SU-DHL-6 (cell line): ENCODE measurements around the gene CCDC18.

Source experiments
- EZH2phosphoT487 ChIP-seq: fragments of 200-600 bp; sonication (generic), shearing (Covaris generic); conservative IDR thresholded peaks from 2 replicates; pipeline ENCODE4 v1.6.1; 2018; ENCODE audit warnings: mild to moderate bottlenecking, antibody characterized with exemption, low read length, moderate library complexity, mixed read lengths
- TF ChIP-seq, protein P1 (sequence below): fragments of 200-600 bp; sonication (generic); IDR thresholded peaks from one replicate; pipeline ENCODE4 v1.5.1; 2017; ENCODE audit warnings: antibody characterized with exemption, mild to moderate bottlenecking, low read length, moderate library complexity; ENCODE audit not compliant: insufficient read depth, poor library complexity, severe bottlenecking

DNA sequence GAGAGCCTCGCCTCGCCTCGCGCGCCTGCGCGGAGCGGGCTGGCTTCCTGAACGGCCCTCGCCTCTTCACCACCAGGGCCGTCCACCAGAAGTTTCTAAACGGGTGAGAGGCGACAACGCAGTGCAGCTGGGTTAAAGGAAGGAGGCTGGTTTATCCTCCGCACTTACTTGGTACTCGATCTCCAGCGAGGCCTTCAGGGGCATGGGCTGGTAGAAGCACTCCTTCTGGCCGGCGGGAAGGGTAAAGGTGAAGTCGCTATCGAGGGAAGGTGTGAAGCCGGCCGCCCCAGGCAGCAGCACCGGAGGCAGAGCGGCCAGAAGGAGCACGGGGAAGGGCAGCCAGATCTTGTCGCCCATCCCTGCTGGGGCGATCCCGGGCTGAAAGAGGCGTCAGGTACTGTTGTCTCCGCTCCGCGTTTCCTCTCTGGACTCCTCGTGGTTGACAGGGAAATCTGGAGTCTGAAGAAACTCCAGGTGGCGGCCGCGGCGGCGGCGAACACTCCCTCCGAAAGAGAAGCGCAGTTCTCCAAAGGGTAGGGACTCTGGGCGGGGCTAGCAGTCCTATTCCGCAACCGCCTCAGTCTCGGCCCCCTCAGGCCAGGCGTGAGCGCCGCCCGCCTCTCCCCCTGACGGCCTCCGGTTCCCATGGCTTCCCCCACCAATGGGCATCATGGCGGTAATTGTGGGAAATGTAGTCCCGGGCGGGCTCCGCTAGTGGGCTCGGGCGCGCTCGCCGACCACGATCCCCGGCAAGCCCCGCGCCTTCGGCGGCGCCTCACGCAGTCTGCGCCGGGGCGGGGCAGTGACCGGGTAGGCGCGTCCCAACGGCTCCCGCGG is 420 bp upstream of the CCDC18 start, which contains the start of gene TMED5:
- TF ChIP-seq, protein P1, sequence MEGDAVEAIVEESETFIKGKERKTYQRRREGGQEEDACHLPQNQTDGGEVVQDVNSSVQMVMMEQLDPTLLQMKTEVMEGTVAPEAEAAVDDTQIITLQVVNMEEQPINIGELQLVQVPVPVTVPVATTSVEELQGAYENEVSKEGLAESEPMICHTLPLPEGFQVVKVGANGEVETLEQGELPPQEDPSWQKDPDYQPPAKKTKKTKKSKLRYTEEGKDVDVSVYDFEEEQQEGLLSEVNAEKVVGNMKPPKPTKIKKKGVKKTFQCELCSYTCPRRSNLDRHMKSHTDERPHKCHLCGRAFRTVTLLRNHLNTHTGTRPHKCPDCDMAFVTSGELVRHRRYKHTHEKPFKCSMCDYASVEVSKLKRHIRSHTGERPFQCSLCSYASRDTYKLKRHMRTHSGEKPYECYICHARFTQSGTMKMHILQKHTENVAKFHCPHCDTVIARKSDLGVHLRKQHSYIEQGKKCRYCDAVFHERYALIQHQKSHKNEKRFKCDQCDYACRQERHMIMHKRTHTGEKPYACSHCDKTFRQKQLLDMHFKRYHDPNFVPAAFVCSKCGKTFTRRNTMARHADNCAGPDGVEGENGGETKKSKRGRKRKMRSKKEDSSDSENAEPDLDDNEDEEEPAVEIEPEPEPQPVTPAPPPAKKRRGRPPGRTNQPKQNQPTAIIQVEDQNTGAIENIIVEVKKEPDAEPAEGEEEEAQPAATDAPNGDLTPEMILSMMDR, result no peak
- no peak for TF ChIP-seq EZH2phosphoT487
